ENCODE measurements around the gene KCTD14. TPM values are rescaled to one million over a fixed set of nuclear protein-coding genes. Genes with fewer than 3 reads are reported as not detected.
"Not testable (repeated sequence)": the region's sequence is repeated elsewhere in the genome, so short reads cannot be mapped to it uniquely, and the experiment has no call there.

Gene KCTD14
- total RNA-seq, 3 donors from 2014 or later (not counting 1 experiment from before 2014, with no cell fraction given), result 0.28 to 0.32 TPM; not detected in 1

DNA sequence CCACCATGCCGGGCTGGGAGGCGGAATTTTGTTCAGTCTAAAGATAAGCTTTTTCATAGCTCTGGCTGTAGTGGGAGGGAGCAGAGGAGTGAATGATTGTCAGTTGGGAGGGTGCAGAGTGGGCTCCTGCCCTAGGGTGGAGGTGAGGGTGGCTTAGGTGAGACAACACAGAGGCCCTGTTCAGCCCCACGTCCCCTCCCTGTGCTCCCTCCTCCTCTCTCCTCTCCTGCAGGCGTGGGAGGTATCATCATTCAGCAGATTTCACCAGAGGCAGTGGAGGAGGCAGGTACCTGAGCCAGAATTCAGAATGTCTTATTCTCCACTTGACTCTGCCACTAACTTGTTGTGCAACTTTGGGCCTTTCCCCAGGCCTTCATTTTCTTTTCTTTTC is 38.8 kb upstream of the KCTD14 start:
- intact Hi-C loops (cut with micrococcal nuclease), result no loop called here
- ATAC-seq (no peak), DNase-seq (no peak)
- TF ChIP-seq, protein P1, sequence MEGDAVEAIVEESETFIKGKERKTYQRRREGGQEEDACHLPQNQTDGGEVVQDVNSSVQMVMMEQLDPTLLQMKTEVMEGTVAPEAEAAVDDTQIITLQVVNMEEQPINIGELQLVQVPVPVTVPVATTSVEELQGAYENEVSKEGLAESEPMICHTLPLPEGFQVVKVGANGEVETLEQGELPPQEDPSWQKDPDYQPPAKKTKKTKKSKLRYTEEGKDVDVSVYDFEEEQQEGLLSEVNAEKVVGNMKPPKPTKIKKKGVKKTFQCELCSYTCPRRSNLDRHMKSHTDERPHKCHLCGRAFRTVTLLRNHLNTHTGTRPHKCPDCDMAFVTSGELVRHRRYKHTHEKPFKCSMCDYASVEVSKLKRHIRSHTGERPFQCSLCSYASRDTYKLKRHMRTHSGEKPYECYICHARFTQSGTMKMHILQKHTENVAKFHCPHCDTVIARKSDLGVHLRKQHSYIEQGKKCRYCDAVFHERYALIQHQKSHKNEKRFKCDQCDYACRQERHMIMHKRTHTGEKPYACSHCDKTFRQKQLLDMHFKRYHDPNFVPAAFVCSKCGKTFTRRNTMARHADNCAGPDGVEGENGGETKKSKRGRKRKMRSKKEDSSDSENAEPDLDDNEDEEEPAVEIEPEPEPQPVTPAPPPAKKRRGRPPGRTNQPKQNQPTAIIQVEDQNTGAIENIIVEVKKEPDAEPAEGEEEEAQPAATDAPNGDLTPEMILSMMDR (IDR thresholded peaks at IDR 0.05), result no peak
- H3K36me3 ChIP-seq (ENCODE audit: control insufficient read depth, insufficient read depth, low read length), result no peaks in the 10 kb centered on the region
- Mint-ChIP-seq H3K9me3 (no peaks in the 10 kb centered on the region), H3K27ac (no peak overlapping the region), H3K36me3 (no peaks in the 10 kb centered on the region), H3K4me3 (no peak overlapping the region), H3K4me1 (peaks cover 0 to 4% of the 10 kb centered on the region in 2 donors), H3K27me3 (ENCODE audit: low read depth in 2 of 2) (no peaks in the 10 kb centered on the region)
- WGBS (ENCODE audit: insufficient coverage), result 75% methylated on average over 4 of the region's 4 CpGs
- no peak overlapping the region for H3K4me3 ChIP-seq (ENCODE audit: low read length)
- H3K9me3 ChIP-seq (ENCODE audit: control insufficient read depth, insufficient read depth, low read length), result no peaks in the 10 kb centered on the region
- no peaks in the 10 kb centered on the region for H3K27me3 ChIP-seq (ENCODE audit: control insufficient read depth, insufficient read depth, low read length)
- no peaks in the 10 kb centered on the region for H3K4me1 ChIP-seq (ENCODE audit: control insufficient read depth, insufficient read depth, low read length)
- no peak overlapping the region for H3K27ac ChIP-seq (ENCODE audit: low read length)

DNA sequence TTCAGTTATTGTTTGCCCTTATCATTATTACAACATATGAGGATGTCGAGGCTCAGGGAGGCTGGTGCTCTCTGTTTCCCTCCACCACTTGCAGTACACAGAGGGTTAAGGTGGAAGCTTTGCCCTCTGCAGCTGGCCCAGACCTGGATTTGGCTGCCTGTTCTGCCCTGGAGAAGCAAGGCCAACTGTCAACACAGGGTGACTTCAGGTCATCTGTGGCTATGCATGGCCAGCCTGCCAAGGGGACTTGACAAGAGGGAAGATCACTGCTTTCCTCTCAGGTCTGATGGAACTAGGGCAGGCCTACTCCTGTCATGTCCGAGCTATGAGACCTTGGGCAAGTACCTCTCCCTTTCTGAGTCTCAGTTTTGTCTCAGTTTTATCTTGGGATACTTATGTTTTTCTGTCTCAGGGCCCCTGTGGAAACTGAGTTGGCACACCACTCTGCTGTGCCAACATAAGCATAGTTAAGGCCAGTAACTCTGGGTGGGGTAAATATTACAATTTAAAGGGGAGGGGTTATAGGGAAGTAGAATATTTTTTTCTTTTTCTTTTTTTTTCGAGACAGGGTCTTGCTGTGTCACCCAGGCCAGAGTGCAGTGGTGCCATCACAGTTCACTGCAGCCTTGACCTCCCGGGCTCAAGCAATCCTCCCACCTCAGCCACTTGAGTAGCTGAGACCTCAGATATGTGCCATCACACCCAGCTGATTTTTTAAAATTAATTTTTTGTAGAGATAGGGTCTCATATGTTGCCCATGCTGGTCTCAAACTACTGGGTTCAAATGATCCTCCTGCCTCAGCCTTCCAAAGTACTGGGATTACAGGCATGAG is 38.2 kb upstream of the KCTD14 start:
- TF ChIP-seq, protein P1 (IDR thresholded peaks at IDR 0.05), result no peak
- Histone ChIP-seq H3K4me3 (ENCODE audit: low read length) (no peak overlapping the region), H3K9me3 (ENCODE audit: control insufficient read depth, insufficient read depth, low read length) (no peaks in the 10 kb centered on the region), H3K36me3 (ENCODE audit: control insufficient read depth, insufficient read depth, low read length) (no peaks in the 10 kb centered on the region), H3K27me3 (ENCODE audit: control insufficient read depth, insufficient read depth, low read length) (no peaks in the 10 kb centered on the region), H3K27ac (ENCODE audit: low read length) (no peak overlapping the region), H3K4me1 (ENCODE audit: control insufficient read depth, insufficient read depth, low read length) (no peaks in the 10 kb centered on the region)
- intact Hi-C loops (cut with micrococcal nuclease), result no loop called here
- H3K27me3 Mint-ChIP-seq (ENCODE audit: low read depth in 2 of 2), result no peaks in the 10 kb centered on the region
- H3K36me3 Mint-ChIP-seq, result no peaks in the 10 kb centered on the region
- H3K27ac Mint-ChIP-seq, result no peak overlapping the region
- WGBS (ENCODE audit: insufficient coverage), result 76% methylated on average over 4 of the region's 4 CpGs
- no peaks in the 10 kb centered on the region for H3K9me3 Mint-ChIP-seq
- H3K4me1 Mint-ChIP-seq, result peaks cover 0 to 4% of the 10 kb centered on the region in 2 donors
- ATAC-seq, result no peak
- DNase-seq, result no peak
- no peak overlapping the region for H3K4me3 Mint-ChIP-seq

DNA sequence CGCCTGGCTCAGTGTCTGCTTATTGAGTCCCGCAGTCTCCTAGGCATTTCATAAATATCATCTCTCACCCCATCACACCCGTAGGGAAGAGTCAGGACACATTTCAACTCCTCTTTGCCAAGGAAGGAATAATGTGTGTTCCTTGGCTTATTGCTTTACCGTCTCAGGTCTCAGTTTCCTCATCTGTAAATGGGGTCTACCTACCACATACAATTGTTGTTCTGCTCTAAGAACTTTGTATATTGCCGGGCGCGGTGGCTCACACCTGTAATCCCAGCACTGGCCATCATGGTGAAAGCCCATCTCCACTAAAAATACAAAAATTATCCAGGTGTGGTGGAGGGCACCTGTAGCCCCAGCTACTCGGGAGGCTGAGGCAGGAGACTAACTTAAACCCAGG is 37.5 kb upstream of the KCTD14 start:
- no peaks in the 10 kb centered on the region for H3K36me3 ChIP-seq (ENCODE audit: control insufficient read depth, insufficient read depth, low read length)
- 95% methylated on average over 8 of the region's 8 CpGs for WGBS (ENCODE audit: insufficient coverage)
- Mint-ChIP-seq H3K36me3 (no peaks in the 10 kb centered on the region), H3K27ac (no peak overlapping the region), H3K9me3 (no peaks in the 10 kb centered on the region), H3K4me1 (peaks cover 0 to 4% of the 10 kb centered on the region in 2 donors), H3K4me3 (no peak overlapping the region), H3K27me3 (ENCODE audit: low read depth in 2 of 2) (no peaks in the 10 kb centered on the region)
- no peak overlapping the region for H3K27ac ChIP-seq (ENCODE audit: low read length)
- no peak for ATAC-seq
- no peaks in the 10 kb centered on the region for H3K9me3 ChIP-seq (ENCODE audit: control insufficient read depth, insufficient read depth, low read length)
- H3K4me1 ChIP-seq (ENCODE audit: control insufficient read depth, insufficient read depth, low read length), result no peaks in the 10 kb centered on the region
- no peak overlapping the region for H3K4me3 ChIP-seq (ENCODE audit: low read length)
- no peaks in the 10 kb centered on the region for H3K27me3 ChIP-seq (ENCODE audit: control insufficient read depth, insufficient read depth, low read length)
- TF ChIP-seq, protein P1 (IDR thresholded peaks at IDR 0.05), result no peak
- no peak for DNase-seq
- intact Hi-C loops (cut with micrococcal nuclease), result no loop called here

DNA sequence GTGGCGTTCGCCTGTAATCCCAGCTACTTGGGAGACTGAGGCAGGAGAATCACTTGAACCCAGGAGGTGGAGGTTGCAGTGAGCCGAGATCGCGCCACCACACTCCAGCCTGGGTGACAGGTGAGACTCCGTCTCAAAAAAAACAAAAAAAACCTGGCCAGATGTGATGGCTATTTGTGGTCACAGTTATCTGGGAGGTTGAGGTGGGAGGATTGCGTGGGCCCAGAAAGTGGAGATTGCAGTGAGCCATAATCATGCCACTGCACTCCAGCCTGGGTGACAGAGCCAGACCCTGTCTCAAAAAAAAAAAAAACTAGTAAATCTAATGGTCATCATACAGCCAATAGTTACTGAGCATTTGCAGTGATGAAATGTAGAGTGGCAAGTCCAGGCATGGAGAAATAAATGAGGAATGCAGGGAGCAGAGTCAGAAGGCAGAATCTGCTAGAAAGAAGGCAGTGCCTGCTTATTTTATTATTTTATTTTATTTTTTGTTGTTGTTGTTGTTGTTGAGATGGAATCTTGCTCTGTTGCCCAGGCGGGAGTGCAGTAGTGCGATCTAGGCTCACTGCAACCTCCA is 36.8 kb upstream of the KCTD14 start:
- H3K27ac Mint-ChIP-seq; H3K4me1 ChIP-seq (ENCODE audit: control insufficient read depth, insufficient read depth, low read length); H3K4me1 Mint-ChIP-seq; intact Hi-C loops (cut with micrococcal nuclease); H3K27me3 ChIP-seq (ENCODE audit: control insufficient read depth, insufficient read depth, low read length); DNase-seq; H3K9me3 Mint-ChIP-seq; H3K9me3 ChIP-seq (ENCODE audit: control insufficient read depth, insufficient read depth, low read length); H3K4me3 Mint-ChIP-seq; H3K27ac ChIP-seq (ENCODE audit: low read length); H3K36me3 Mint-ChIP-seq; H3K27me3 Mint-ChIP-seq (ENCODE audit: low read depth in 2 of 2); ATAC-seq; H3K4me3 ChIP-seq (ENCODE audit: low read length); H3K36me3 ChIP-seq (ENCODE audit: control insufficient read depth, insufficient read depth, low read length): not testable (repeated sequence)
- WGBS (ENCODE audit: insufficient coverage), result 94% methylated on average over 9 of the region's 9 CpGs
